GM21528 (cell line): Measurements from ENCODE around the gene BSND.
A peak's percentile ranks its signal among the peaks of the same experiment; 100 is the strongest.

Experiments
- ATAC-seq: cut with Tn5 transposase; IDR thresholded peaks from one replicate; pipeline ENCODE4 v1.9.1; 2021; ENCODE audit warnings: mild to moderate bottlenecking, moderate library complexity; ENCODE audit not compliant: unreplicated experiment, low FRiP score

Gene BSND

DNA sequence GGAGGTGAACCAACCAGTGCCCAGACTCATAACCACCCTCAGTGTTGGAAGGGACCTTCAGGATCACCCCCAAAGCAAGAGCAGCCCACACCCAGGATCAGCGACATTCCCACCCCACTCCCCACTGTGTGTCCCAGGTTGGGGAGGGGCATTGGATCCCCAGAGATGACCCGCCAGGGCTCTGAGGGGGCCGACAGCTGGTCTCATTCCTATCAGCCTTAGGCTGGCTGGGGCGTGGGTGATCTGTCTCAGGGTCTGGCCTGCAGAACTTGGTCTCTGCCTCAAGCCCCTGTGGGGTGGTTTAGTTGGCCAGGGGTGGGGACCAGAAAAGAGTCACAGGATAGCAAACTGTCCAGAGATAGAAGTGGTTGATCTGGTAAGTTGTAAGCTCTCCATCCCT, 7.8 kb upstream of the BSND start:
- ATAC-seq: no peak

GRCh38 chr1:54991939-54992338, 6.8 kb upstream of the BSND start:
- ATAC-seq: no peak

DNA sequence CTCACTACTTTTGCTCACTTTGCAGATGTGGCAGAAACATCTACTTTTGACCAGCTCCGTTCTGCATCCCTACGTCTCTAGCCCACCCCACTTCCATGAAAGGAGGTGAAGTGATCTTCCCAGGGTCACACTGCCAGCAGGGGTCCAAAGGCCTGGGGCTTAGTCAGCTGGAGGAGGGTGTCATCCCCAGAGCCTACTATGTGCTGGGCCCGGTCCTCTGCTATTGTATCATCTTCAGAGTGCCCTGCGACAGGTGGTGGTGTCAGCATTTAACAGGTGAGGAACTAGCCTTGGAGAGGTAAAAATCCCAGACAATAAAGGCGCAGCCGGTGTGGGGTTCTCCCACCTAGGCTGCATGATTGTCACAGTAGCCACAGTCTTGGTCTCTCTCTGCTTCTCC, 5.6 kb upstream of the BSND start:
- no peak for ATAC-seq

DNA sequence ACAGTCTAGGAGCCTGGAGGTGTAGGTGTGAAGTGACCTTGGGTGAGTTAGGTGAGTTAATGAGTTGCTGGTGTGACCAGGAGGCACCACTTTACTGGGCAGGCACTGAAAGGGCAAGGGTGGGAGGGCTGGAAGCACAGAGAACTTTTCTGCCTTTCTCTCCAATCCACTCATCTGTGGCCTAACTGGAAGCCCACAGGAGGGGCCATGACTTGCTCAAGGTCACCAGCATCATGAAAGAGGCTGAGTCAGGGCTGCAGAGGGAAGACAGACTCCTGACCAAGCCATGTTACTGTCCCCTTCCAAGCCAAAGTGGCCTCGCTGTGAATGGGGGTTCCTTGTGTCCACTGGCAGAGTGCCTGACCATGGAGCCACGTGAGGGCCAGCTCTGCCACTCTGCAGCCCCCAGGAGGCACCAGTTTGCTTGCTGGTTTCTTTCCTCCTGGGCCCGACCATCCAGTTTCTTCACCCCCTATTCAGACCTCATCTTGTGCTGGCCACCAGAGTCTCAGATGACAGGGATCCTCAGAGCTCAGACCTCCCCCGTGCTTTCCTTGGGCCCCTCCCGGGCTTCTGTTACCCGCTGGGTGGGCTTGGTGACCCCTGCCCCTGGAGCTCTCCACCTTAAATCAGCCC, 4.3 kb upstream of the BSND start:
- ATAC-seq: no peak

DNA sequence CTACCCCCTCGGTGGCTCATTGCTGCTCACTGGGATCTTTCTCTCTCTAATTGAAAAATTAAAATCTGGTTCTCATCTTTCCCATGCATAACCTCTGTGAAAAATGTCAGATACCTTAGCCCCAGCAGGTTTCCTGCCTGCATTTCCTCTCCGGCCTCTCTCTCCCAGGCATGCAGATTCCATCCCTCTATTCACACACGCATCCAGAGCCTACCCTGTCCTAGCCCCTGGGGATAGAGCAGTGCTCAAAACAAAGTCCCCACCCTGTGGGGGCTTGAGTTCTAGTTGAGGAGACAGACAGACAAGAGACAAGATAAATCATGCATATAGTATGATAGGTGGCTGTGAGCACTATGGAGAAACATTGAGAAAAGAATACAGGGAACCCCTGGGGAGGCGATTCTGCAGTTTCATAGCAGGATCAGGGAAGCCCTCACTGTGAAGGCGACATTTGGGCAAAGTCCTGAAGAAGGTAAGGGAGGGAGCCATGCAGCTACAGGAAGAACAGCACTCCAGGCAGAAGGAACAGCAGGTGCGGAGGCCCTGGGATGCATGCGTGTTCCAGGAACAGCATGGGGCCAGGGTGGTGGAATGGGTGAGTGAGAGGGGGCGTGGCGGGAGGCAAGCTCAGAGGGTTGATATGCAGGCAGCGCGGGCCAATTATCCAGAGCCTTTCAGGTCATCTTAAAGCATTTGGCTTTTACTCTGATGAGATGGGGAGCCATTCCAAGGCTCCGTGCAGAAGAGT, 3.5 kb upstream of the BSND start:
- no peak for ATAC-seq

DNA sequence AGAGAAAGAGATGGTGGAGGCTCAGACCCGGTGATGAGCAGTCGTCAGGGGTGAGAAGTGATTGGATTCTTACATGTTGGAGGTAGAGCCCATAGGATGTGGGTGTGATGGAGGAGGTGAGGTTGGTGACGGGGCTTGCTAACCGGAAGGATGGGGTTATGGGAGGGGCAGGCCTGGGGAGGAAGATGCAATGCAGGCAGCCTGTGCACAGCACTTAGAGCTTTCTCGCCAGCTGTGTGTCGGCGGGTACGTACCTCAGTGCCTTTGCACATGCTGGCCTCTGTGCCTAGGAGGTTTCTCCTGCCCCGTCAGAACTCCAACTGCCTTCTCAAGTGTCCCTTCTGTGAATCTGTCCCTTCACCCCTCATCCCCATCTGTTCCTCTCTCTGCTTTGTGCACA, 2.9 kb upstream of the BSND start:
- no peak for ATAC-seq

DNA sequence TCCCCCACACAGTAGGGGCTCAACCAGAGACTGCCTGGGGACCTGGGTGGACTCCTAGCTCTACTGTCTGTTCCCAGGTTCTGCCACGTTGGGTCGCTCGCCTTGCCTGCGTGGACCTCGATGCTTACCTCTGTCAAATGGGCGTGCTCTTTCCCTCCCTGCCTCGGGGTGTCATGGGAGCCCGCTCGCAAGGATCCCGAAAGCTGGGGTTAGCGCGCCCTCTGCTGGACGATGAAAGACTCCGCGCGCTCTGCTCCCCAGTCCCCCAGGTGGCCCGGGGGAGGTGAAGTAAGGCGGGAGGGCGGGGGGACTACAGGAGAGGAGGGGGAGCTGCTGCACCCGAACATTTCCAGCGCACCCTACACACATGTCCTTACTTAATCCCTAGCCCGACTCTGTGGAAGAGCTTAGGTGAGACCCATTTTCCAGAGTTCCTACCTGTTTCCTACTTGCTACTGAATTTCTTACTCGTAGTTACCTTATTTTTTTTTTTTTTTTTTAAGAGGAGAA, 2.3 kb upstream of the BSND start:
- peak; percentile 78 for ATAC-seq

- no peak for ATAC-seq
Measured at GRCh38 chr1:54996869-54997710, 1.6 kb upstream of the BSND start.

- ATAC-seq: no peak
Measured at GRCh38 chr1:54997711-54997986, 1.1 kb upstream of the BSND start.

GRCh38 chr1:54998100-54998499, 633 bp upstream of the BSND start:
- ATAC-seq: no peak

DNA sequence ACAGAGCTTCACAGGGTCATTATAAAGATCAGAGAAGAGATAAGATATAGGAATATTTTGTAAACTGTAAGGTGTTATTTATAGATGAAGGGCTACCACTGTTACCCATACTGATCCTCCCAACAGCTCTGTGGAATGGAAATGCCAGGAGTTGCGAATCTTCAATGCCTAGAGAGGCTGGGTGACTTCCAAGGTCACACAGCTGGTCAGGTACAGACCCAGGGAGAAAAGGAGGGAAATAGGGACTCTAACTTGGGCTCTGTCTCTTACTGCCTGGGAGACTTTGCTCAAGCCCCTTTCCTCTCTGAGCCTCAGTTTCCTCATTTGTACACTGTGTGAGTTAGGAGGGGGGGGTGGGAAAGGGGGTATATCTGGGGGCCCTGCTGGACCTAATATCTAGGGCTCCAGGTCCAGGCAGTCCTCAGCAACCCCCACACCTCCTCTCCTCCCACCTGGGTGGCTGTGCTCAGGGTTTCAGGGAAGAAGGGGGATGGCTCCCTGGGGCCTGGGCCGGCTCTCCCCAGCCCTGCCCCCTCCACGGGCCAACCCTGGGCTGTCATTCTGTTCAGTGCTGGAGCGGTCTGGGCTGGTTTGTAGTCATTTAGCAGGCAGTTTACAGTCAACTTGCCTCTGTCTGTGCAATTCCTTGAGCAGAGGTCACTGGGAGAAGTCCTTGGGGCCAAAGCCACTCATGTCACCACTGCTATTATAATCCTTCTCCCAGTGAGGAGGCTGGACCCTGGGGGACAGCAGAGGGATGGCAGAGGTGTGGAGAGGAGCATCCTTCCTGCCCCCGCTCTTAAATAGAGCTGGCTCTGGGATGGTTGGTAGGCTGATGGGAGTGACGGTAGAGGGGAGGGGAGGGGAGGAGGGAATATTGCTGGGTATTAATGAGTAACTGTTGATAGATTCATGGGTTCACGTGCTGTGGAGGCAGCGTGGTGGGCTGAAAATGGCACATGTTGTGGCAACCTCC, 1.7 kb downstream of the BSND start:
- no peak for ATAC-seq

- ATAC-seq: no peak
Measured at GRCh38 chr1:55001311-55001710, 2.6 kb downstream of the BSND start.

DNA sequence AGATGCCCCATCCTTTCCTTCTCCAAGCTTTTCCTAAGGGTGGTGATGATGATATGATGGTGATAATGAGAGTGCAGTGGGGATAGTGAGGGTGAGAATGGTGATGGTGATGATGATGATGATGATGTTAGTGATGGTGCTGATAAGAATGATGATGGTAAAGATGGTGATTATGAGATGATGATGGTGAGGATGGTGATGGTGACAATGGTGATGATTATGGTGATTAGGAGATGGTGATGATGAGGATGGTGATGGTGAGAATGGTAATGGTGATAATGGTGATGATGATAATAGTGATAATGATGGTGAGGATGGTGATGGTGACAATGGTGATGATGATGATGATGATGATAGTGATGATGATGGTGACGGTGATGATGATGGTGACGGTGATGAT, 4.0 kb downstream of the BSND start:
- no peak for ATAC-seq

GRCh38 chr1:55005351-55006140, 6.8 kb downstream of the BSND start:
- no peak for ATAC-seq

GRCh38 chr1:55006931-55007330, 8.2 kb downstream of the BSND start:
- no peak for ATAC-seq

DNA sequence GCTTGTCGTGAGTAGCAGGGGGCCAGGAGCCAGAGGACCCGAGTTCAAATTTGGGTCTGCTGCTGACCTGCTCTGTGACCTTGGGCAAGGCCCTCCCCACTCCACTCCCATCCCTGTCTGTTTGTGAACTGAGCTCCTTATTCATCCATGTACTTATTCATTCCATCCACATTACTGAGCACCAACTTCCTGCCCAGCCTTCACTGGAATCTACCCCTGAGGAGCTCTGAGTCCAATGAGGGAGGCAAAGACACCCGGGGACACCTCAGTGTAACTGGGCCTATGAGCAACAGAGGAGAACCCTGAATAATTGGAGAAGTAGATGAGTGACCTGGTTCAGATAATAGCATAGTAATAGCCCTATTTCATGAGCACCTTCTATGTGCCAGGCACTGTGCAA, 8.9 kb downstream of the BSND start:
- ATAC-seq: no peak

GRCh38 chr1:55010194-55010886, 11.6 kb downstream of the BSND start:
- ATAC-seq: no peak

GRCh38 chr1:55010887-55011217, 12.1 kb downstream of the BSND start:
- ATAC-seq: no peak

GRCh38 chr1:55012661-55013060, 13.9 kb downstream of the BSND start:
- no peak for ATAC-seq
